Gastroesophageal sphincter (tissue), 3 donors: ENCODE measurements around the gene EIF4EBP3.

Source experiments
- CTCF ChIP-seq, 4 experiments: fragments of 200-600 bp in 2 of 4; fragments of 450-650 bp in 2 of 4; sonication (generic) in 1 of 4; IDR thresholded peaks; one replicate each; pipeline ENCODE4 v1.5.1; 2017 to 2019; ENCODE audit warnings: antibody characterized with exemption in 4 of 4, mild to moderate bottlenecking in 2 of 4, moderate library complexity in 2 of 4
- EP300 ChIP-seq: sonication (generic); formaldehyde crosslinking; IDR thresholded peaks from one replicate; pipeline ENCODE4 v1.6.1; 2017; ENCODE audit warnings: antibody characterized with exemption, mild to moderate bottlenecking
- POLR2A ChIP-seq, 2 donors: fragments of 450-650 bp; IDR thresholded peaks; one replicate each; pipeline ENCODE4 v1.6.1; 2017; ENCODE audit warnings: antibody characterized with exemption in 2 of 2, mild to moderate bottlenecking in 2 of 2, moderate library complexity in 1 of 2
- POLR2AphosphoS5 ChIP-seq: sonication (generic); formaldehyde crosslinking; IDR thresholded peaks from one replicate; pipeline ENCODE4 v1.6.1; 2017; ENCODE audit warnings: antibody characterized with exemption

DNA sequence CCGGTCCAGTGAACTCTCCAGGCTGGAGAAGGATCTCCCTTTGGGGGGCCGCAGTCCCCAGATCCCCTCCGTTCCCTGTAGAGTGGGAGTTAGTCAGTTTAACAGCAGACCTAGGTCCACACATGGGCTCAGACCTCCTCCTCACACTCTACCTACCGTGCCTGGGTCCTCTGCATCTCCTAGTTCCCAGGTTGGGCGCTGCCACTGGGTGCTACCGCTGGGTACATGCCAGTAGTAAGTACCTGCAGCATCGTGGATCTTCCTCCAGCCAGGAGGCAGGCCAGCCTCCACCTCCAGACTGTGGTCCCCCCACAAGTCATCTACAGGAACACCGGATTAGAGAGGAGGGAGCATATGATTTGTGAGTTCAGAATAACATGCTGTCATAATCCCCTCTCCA lies 16.1 kb downstream of the EIF4EBP3 start:
- TF ChIP-seq CTCF (IDR thresholded peaks at IDR 0.05) (no peak), POLR2A (IDR thresholded peaks at IDR 0.05) (no peak), POLR2AphosphoS5 (no peak), EP300 (no peak)
